Stimulated activated CD4-positive, alpha-beta T cell treated with anti-CD3 and anti-CD28 coated beads, Interleukin-12 subunit alpha, Interleukin-12 subunit beta, amount 100 ng/mL, for 4 hours (primary cell): ENCODE measurements around the gene TTC33.
"Not testable (repeated sequence)": the region's sequence is repeated elsewhere in the genome, so short reads cannot be mapped to it uniquely, and the experiment has no call there.

Experiments used
- DNase-seq: peaks from one replicate; pipeline ENCODE4 v3.0.0-alpha.2; 2020

The TTC33 gene

DNA sequence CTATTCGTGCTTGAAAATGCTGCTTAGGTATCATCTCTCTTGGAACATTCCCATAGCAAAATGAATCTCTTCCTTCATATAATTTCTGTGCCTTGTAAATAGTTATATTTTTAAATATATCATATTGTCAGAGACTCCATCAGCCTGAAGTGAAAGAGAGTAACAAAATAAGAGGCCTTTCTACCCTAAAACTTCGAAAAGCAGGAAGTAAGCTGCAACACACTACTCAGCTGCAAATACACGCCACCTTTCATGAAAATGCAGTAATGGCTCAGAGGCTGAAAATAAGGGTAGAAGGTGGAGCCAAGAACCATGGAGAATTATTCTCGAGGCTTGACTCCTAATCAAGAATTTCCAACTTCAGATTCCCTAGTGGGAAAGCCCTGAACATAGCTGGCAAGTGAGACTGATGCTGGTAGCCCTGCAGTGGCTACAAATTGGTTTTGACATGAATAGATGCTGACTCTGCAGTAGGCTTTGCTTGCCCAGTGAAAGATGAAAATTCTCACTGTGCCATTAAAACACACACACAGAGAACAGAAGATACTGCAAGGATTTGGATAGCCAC lies 106.2 kb downstream of the TTC33 start:
- no peak for DNase-seq

DNA sequence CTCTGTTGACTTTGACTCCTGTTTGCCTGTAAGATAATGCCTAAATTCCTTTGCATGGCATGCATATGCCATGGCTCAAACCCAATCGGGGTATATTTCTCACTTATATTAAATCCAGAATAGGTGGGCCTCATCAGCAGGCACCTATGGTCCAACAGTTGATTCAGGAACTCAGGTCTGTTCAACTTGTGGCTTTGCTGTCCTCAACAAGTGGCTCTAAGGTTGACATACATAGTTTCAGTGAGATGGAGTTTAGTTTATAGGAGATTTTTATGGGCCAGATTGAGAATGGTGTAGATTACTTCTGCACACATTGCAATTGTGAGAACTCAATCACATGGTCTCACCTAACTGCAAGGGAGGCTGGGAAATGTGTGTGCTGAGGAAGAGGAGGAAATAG lies 107.6 kb downstream of the TTC33 start:
- no peak for DNase-seq

DNA sequence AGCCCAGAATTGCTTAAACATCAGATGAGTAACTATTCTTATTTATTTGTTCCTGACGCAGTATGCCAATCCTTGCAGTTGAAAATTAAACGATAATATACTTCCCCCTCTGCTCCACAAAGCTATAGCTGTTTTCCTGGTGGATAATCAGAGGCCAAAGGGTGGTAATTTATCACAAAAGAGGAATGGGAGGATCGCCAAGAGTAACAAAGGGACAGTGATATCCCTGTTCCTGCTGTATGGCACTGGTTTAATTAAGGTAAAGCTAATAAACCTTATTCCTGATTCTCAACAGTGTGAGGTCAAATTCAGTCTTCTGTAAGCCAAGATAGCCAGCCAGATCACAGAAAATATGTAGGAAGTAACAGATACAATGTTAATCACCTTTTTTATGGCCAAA lies 109.5 kb downstream of the TTC33 start:
- no peak for DNase-seq

DNA sequence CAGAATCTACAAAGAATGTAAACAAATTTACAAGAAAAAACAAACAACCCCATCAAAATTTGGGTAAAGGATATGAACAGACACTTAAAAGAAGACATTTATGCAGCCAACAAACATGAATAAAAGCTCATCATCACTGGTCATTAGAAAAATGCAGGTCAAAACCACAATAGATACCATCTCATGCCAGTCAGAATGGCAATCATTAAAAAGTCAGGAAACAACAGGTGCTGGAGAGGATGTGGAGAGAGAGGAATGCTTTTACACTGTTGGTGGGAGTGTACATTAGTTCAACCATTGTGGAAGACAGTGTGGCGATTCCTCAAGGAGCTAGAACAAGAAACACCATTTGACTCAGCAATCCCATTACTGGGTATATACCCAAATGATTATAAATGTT lies 116.2 kb downstream of the TTC33 start:
- DNase-seq = not testable (repeated sequence)

DNA sequence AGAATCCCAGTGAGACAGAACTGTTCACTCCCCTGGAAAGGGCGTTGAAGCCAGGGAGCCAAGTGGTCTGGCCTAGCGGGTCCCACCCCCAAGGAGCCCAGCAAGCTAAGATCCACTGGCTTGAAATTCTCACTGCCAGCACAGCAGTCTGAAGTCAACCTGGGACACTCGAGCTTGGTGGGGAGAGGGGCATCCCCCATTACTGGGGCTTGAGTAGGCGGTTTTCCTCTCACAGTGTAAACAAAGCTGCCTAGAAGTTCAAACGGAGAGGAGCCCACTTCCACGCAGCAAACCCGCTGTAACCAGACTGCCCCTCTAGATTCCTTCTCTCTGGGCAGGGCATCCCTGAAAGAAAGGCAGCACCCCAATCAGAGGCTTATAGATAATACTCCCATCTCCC lies 121.2 kb downstream of the TTC33 start:
- no peak for DNase-seq

DNA sequence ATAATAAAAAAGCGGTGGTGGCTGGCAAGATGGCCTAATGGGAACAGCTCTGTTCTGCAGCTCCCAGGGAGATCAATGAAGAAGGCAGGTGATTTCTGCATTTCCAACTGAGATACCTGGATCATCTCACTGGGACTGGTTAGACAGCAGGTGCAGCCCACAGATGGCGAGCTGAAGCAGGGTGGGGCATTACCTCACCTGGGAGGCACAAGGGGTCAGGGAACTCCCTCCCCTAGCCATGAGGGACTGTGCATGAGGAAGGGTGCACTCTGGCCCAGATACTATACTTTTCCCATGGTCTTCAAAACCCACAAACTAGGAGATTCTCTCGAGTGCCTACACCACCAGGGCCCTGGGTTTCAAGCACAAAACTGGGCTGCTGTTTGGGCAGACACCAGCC lies 121.6 kb downstream of the TTC33 start:
- no peak for DNase-seq

DNA sequence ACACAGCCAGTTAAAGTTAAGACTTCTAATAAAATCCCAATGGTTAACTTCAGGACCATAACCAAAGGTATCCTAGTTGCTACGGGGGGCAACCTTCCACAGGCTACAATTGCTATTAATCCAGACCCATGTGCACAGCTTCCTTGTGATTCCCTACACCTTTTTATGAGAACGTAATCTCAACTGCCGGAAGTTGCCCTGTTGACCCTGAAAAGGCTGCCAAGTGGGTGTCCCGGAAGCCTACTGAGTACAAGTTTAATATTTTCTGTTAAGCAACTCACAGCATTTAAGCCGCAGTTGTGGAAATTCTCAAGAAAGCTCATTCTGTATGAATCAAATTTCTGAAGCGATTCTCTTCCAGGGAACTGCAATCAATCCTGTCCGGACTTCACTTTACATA lies 124.5 kb downstream of the TTC33 start:
- DNase-seq = no peak

DNA sequence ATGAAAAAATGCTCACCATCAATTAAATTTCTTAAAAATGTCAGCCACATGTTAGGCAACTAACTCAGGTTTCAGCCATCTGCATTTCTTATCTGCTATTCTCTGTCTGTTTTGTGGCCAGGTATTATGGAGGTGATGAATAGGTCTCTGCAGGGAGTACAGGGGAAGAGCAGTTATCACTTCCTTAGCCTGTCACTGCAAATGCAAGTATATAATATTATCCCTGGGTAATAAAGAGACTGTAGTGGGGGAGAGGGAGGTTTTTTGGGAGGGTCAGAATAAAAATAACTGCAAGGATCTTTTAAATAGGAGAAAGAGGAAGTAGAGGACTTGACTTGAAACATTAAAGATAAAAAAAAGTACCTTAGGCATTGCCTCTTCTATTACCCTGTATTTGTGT lies 125.6 kb downstream of the TTC33 start:
- no peak for DNase-seq

DNA sequence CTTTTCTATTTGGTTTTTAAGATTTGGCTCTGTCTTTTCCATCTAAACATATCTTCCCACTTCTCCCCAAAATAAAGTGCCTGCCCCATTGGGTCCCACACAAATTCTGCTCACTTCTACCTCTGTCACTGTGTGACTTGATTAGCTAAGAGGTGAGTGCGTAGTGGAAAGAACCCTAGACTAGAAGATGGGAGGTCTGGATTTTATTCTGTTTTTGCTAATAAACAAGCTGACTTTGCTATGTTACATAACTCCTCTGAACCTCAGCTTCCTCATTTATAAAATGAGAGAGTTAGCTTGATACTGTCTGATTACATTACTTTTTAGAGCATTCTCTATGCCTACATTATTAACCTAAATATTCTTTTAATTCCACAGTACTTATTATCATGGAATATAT lies 127.4 kb downstream of the TTC33 start:
- no peak for DNase-seq

DNA sequence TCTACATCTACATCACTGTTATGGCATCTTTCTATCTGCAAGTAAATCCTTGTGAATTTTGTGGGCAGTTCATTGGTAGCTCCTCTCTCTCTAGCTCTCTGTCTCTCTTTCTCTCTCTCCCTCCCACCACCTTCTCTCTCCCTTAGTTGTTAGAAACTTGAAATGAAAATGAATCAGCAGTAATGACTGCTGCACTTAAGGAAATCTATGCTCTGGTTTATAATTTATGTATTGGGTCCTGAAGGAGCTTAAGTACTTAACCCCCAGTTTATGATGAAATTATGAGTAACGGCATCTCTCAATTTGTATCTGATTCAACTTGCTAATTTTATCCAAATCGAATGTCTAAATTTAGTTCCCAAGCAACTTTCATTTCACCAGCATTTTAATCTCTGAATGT lies 128.1 kb downstream of the TTC33 start:
- DNase-seq = no peak

DNA sequence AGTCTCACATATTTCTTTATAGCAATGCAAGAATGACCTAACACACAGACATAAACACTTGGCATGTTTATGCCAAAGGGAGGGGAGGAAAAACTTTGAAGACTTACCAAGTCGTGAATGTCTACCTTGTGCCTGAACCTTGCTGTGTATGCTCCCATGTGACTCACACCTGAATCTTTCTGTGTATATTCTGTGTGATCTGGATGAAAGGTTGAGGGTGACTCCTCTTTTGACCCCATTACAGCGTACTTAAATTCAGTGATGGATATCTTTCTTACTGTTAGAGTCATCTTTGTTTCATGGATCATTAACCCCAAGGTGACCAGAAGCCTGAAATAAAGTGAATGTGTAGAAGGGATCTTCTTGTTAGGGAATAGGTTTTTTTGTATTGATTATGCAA lies 129.0 kb downstream of the TTC33 start:
- no peak for DNase-seq

DNA sequence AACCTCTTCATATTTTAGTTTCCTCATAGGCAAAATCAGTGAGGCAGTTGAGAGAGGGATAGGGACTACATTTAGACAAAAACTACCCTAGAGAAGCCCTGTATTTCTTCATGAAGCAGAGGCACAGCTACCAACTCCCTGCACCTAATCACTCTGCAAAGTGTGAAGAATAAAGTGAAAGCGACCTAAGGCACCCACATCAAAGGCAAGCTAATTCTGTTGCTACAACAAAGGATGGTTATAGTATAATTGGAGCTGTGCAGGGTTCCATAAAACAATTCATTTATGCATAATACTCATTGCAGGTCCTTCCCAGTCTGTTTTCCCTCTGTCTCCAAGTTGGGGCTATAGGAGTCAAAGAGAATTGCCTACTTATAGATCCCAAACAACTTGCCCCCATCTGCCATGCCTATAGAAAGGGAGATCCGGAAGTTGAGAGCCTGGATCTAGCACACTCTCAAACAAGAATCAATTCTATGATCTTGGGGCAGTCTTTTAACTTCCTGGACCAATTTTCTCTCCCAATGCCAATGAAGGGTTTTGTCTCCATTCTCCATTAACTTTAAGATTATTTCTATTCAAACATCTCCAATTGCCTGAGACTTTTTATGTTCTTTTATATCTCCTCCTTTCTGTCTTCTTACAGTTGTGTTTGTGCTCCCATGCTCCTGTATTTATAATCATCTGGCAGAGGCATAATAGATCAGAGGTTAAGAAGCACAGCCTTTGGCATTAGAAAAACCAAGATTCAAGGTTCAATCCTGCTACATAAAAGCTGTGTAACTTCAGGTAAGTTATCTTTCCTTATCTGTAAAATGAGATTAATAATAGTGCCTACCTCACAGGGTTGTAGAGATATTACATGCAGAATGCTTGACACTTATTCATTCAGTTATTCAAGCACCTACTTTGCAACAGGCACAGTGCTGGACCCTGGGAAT lies 132.0 kb downstream of the TTC33 start:
- DNase-seq = no peak

DNA sequence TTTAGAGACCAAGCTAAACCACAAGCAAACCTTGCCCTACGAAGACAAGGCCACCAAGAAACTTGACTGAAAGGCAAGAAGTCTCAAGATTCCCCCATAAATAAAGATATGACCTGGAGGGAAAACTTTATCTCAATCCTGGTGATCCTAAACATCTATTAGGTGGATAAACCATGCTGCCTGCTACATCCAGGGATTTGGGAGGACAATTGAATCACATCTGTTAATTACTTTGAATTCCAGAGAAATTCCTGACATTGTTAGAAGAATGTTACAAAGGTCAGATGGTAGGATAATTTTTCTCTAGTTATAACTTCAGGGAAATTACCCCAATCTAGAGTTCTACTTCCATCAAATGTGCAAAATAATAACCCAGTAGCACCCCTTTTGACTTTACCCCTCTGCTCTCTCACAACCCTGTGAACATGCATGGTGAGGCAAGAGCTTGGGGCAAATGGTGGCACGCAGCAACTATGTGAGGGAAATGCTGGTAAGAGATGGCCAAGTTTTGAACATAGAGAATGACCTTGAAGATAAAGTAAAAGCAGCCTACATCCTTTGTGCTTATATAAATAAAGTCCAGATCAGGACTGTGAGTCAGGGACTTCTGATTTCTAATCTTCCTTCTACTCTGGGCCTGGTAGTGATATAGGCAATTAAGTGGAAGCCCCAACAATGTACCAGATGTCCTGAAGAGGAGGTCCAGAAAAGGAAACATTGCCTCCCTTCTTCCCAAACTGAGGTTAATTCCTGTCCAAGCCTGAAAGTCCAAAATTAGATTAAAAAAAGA lies 133.1 kb downstream of the TTC33 start:
- DNase-seq = no peak

DNA sequence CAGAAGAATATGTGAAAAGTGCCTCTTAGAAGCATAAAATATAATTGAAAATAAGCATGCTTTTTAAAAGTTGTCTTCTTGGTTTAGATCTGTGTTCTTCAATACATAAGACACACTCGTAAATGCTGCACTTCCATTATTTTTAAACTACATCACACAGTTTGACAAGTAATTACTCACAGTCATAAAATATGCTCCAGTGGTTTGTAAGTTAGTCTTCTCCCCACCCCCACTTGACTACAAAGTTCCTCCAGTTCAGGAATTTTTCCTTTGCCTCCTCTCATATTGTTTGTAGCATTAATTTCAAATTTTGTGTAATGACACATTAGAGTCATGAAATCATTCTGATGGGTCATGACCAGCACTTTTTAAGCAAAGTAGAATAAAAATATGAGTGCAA lies 136.3 kb downstream of the TTC33 start:
- DNase-seq = no peak

DNA sequence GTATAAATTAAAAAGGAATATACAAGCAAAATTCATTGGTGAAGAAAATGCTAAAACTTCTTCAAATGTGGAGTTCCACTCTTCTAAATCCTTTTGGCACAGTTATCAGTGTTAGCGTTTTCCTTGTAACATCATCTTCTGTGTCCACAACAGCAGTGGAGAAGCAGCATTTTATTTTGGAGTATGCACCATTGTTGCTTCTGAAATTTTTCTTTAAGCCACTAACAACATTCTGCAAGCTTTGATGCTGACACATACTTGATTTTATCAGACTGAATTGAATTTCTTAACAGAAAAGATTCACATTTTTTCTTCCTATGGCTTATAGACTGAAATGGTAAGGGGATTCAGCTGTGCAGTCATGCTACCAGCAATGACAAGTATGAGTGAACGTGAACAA lies 136.8 kb downstream of the TTC33 start:
- DNase-seq = no peak

DNA sequence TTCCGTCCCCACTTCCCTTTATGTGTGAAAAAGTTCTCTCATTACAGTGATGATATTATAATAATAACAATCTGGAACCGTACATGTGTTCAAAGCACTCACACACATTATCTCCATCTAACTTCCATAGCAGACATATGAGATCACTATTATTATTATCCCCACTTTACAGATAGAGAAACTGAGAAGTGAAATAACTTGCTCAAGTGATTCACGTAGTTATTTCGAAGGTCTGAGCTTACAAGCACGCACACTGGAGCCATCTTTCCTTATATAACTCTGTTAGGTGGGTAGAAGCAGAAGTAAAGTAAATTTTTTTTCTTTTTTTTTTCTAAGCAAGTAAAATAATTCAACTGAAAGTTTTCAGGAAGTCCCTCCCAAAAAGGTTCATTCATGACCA lies 139.0 kb downstream of the TTC33 start:
- no peak for DNase-seq

DNA sequence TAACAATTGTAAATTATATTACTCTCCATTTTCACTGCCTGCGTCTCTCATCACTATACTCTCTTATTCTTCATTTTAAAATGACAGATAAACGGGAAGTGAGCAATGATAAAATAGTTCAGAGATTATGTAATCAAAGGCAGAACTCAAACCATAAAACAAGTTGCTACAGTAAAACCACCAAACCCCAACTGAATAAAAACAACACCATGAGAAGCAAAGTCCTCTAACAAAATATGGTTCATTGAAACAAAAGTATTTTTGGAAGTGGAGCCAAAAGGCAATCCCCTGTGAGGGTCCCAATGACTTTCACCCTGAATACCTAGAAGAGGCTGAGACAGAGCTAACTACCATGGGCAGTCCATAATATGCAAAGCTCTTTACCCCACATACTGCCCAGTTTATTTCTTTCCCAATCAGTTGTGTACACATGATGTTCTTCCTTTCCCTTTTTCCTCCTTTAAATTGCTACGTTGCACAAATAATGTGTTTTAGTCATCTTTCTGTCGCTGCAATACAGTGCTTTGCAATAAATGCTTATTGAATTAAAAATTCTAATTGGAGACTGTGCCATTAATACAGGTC lies 140.1 kb downstream of the TTC33 start:
- DNase-seq = no peak

DNA sequence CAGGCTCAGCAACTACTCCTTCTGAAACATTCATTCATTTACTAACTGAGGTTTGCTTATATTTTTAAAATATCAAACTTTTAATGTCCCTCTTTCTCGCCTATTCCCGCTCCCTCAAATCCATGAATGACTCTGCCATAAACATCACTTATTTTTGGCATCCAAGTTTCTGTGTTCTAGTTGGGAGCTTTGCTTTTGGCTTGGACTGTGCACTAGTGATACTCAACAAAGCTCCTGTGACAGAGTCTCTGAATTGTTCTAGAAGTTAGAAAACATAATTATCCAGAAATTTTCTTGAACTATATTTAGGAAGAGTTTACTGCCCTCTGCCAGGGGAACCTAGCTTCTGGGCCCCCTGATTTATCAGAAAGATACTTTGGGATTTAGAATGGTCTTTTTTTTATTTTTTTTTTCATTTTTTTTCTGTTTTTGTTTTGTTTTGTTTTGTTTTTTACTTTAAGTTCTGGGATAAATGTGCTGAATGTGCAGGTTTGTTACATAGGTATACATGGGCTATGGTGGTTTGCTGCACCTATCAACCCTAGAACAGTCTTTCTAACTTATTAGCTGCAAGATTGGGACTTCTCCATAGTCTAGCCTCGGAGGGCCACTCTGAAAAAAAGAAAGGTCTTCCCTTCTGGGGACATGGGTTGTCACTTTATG lies 140.7 kb downstream of the TTC33 start:
- DNase-seq = no peak

DNA sequence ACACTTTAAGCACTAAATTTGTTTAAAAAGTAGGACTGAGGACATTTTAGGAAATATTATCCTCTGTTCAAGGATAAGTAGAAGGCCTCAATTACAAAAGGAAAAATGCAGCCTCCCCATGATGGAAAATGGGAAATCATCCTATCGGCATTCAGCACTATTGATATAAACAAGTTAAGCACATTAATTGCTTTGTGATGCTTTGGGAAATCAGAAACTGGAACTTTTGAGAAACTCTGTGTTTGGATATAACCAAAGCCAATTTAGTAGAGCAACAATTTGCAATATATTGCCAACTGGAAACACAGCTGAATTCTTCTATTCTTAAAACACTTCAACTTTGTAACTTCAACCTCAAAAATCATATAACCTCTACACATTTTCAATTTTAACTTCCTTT lies 141.3 kb downstream of the TTC33 start:
- no peak for DNase-seq

DNA sequence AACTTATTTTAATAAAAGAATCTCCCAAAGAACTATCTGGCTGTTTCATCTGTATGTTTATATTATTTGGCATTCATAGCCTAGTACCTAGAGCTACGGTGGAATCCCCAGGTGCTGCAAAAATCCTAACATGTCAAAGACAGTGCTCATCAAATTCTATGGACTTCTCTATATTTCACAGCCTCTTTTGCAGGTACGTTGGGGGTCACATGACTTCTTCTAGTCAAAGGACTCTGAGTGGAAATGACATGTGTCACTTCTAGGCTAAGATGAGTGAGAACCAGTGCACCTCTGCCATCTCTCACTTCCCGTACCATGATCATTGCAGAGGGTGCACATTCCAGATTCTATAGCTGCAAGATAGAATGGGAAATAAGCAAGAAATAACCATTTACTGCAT lies 148.6 kb downstream of the TTC33 start:
- no peak for DNase-seq

DNA sequence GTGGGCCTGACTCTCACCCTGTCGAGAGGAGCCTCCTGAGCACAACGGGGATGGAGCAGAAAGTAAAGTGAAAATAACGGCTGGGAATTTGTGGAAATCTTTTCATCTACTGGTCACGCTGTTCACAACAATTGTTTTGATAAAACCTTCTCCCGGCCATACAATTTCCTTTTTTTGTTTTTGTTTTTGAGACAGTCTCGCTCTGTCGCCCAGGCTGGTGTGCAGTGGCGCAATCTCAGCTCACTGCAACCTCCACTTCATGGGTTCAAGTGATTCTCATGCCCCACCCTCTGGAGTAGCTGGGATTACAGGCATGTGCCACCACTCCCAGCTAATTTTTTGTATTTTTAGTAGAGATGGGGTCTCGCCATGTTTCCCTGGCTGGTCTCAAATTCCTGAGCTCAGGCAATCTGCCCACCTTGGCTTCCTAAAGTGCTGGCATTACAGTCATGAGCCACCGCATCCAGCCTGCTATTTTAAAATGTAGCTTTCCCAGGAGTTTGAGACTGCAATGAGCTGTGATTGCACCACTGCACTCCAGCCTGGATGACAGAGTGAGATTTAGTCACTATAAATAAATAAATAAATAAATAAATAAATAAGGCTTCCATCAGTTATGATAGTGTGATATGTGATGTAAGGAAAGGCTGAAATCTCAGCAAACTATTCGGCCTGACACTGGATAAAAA lies 149.5 kb downstream of the TTC33 start:
- no peak for DNase-seq

DNA sequence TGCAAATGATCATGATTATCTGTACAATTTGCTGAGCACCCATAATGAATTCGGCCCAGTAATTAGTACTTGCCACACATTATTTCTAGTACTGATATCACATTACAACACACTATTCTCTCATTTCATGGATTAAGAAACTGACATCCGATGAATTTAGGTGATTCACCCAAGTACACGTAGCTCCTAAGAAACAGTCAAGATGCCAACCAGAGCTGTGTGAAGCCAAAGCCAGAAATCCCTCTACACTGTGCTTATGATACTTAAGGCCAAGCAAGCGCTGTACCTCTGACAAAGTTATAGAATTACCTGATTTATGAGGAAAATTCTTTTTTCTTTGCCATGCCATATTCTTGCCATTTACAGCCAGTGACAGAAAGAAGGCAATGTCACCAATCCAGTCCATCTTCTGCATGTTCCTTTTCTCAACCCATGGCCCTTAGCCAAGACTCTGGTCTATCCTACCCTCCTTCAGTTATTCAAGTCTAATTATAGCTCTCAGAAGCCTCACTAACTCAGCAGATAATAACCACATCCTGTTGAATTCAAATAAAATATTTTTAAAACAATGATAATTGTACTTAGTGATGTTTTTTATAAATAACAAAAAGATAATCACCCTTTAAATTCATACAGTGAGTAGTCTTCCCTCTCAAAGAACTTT lies 150.3 kb downstream of the TTC33 start:
- no peak for DNase-seq
